Stomach (tissue), 4 donors: Measurements from ENCODE around the gene WDR4.

Experiments used
- EP300 ChIP-seq: sonication (generic); formaldehyde crosslinking; IDR thresholded peaks from one replicate; pipeline ENCODE4 v1.6.1; 2017; ENCODE audit warnings: antibody characterized with exemption
- POLR2A ChIP-seq, 4 donors: fragments of 450-650 bp; IDR thresholded peaks; one replicate each; pipeline ENCODE4 v1.6.1; 2016; ENCODE audit warnings: antibody characterized with exemption in 4 of 4, control low read depth in 2 of 4, mild to moderate bottlenecking in 1 of 4, moderate library complexity in 1 of 4
- POLR2AphosphoS5 ChIP-seq, 3 donors: sonication (generic); formaldehyde crosslinking; IDR thresholded peaks; one replicate each; pipeline ENCODE4 v1.6.1; 2016; ENCODE audit warnings: antibody characterized with exemption in 3 of 3
- TF ChIP-seq, protein P1 (sequence below), 7 experiments: fragments of 450-650 bp in 4 of 7; fragments of 200-600 bp in 3 of 7; sonication (generic) in 3 of 7; IDR thresholded peaks; one replicate each; pipeline ENCODE4 v1.5.1; 2016 to 2019; ENCODE audit warnings: antibody characterized with exemption in 7 of 7, control low read depth in 2 of 7, mild to moderate bottlenecking in 1 of 7

GRCh38 chr21:42858957-42859890 lies 20.1 kb downstream of the WDR4 start:
- no peak for TF ChIP-seq POLR2A (IDR thresholded peaks at IDR 0.05)
- TF ChIP-seq POLR2AphosphoS5 (IDR thresholded peaks at IDR 0.05) = no peak
- TF ChIP-seq, protein P1, sequence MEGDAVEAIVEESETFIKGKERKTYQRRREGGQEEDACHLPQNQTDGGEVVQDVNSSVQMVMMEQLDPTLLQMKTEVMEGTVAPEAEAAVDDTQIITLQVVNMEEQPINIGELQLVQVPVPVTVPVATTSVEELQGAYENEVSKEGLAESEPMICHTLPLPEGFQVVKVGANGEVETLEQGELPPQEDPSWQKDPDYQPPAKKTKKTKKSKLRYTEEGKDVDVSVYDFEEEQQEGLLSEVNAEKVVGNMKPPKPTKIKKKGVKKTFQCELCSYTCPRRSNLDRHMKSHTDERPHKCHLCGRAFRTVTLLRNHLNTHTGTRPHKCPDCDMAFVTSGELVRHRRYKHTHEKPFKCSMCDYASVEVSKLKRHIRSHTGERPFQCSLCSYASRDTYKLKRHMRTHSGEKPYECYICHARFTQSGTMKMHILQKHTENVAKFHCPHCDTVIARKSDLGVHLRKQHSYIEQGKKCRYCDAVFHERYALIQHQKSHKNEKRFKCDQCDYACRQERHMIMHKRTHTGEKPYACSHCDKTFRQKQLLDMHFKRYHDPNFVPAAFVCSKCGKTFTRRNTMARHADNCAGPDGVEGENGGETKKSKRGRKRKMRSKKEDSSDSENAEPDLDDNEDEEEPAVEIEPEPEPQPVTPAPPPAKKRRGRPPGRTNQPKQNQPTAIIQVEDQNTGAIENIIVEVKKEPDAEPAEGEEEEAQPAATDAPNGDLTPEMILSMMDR (IDR thresholded peaks at IDR 0.05) = no peak
- TF ChIP-seq EP300 = no peak
